Stromal cell of bone marrow (primary cell): ENCODE measurements around the gene XPR1.

Experiments used
- DNase-seq: peaks from one replicate; pipeline ENCODE4 v3.0.0-alpha.2; 2012; ENCODE audit warnings: low read depth

Gene XPR1

GRCh38 chr1:180916771-180917170 lies 284.9 kb downstream of the XPR1 start:
- DNase-seq, result no peak

- DNase-seq, result peak; percentile 50
Measured at GRCh38 chr1:180917306-180918065, 285.7 kb downstream of the XPR1 start.

GRCh38 chr1:180918519-180918918 lies 286.7 kb downstream of the XPR1 start:
- DNase-seq, result no peak

DNA sequence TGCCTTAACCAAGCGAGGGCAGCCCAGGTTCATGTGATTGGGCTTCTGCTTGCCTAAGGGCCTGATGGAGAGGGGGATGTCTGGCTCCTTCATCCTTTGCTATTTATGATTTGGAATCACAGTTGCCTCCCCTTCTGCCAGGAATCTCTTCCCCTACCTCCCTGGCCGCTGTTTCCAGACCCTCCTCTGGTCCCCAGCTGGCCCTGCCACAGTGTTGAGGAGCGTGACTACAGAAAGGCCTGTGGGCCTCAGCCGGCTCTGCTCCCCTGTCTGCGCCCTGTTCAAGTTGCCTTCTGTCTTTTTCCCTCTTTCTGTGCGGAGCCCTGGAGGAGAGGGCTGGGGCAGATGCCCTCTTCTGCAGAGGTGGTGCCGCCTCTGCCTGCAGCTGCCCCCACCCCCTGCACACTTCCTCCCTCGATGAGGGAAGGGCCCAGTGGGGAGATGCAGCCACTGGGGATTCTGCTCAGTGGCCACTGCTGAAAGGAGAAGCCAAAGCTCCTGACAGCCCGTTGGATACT lies 287.4 kb downstream of the XPR1 start:
- no peak for DNase-seq

GRCh38 chr1:180920193-180920592 lies 288.4 kb downstream of the XPR1 start:
- no peak for DNase-seq

DNA sequence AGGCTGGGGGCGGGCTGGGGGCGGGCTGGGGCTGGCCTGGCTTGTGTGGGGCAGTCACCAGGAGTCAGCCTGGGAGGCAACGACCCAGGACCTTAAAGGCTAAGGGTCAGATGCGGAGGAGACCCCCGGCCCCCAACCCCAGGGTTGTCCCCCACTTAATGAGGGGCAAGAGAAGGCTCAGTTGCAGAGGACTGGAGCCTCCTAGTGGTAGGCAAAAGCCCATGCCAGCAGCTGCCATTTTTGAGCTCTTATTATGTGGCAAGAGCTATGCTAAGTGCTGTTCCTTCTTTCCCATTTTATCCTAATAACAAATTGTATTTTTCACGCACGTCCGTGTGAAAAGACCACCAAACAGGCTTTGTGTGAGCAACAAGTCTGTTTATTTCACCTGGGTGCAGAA lies 288.9 kb downstream of the XPR1 start:
- DNase-seq, result no peak

GRCh38 chr1:180921386-180921785 lies 289.6 kb downstream of the XPR1 start:
- DNase-seq, result no peak

DNA sequence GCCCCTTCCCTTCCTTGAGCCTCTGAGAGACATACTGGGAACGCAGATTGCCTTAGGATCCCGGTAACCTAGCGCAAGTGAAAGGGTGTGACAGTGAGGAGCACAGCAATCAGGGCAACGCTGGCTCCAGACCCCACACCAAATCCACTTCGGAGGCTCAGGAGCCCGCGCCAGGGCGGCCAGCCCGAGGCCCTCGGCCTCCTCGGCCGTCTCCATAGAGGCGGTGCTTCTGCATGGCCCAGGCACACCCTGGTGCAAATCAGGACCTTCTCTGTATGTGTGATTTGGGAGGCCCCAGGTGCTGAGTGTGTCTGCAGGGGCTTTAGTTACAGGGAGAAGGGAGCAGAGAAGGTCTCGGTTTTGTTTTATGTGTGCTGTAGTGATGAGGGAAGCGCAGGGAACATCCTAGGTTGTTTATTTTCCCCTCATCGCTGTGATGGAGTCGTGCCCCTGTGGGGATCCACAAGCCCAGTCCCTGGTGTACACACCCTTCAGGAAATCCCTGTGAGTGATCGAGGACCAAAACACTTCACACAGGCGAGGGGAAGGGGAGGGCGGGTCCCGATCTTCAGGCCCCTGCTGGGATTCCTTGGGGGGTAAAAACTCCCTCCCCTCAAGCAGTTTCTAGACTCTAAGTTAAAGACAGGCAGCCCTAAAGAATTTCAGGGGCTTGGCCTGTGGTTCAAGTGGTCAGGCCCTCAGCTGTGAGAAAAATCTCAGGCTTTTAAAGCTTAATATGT lies 290.2 kb downstream of the XPR1 start:
- DNase-seq, result no peak

DNA sequence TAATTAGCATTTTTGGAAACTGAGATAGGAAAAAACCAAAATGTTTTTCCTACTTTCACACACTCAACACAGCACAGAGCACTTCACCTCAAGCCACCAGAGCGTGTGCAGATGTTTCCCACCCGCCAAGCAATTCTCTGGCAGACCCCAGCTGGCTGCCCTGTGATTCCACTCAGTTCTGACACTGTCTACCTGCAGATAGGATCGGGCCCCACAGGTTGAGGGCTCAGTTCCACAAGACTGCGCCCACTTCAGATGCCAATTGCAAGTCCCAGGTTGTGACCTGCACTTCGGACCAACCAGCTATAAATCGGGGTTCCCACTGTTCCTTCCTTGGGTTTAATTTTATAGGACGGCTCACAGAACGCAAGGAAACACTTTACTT lies 290.8 kb downstream of the XPR1 start:
- DNase-seq, result no peak

GRCh38 chr1:180923021-180923841 lies 291.4 kb downstream of the XPR1 start:
- no peak for DNase-seq

DNA sequence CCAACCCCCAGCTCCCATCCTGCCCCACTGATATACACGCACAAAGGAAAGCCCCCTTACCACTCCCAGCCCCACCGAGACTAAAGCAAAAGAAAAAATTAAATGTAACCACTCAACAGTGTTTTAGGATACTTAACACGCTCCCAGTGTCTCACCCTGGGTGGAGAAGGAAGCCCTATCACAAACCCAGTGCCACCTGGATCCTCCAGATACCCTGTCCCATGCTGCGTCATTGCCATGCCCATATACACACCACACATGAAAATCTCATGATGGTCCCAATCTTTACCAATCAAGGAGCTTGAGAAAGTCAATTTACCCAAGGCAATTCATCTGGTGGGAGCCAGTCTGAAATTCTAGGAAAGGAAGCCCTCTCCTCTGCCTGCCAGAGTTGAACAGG lies 292.1 kb downstream of the XPR1 start:
- no peak for DNase-seq

DNA sequence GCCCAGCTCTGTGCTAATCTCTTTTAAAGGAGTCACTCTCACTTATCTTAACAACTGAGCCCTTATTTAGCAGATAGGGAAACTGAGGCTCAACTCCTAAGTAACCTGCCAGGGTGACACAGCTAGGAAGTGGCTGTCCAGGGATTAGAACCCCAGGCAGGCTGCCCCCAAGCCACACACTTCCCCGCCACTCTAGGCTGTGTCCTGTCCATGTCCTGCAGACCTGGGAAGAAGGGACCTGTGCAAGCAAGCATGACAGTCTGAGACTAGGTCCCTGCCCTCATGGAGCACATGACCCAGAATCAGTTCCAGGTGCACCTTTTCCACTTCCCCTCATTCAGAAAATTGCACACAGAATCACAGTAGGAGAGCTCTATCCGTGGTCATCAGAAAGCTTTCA lies 293.1 kb downstream of the XPR1 start:
- no peak for DNase-seq

- no peak for DNase-seq
Measured at GRCh38 chr1:180925471-180926051, 293.7 kb downstream of the XPR1 start.

DNA sequence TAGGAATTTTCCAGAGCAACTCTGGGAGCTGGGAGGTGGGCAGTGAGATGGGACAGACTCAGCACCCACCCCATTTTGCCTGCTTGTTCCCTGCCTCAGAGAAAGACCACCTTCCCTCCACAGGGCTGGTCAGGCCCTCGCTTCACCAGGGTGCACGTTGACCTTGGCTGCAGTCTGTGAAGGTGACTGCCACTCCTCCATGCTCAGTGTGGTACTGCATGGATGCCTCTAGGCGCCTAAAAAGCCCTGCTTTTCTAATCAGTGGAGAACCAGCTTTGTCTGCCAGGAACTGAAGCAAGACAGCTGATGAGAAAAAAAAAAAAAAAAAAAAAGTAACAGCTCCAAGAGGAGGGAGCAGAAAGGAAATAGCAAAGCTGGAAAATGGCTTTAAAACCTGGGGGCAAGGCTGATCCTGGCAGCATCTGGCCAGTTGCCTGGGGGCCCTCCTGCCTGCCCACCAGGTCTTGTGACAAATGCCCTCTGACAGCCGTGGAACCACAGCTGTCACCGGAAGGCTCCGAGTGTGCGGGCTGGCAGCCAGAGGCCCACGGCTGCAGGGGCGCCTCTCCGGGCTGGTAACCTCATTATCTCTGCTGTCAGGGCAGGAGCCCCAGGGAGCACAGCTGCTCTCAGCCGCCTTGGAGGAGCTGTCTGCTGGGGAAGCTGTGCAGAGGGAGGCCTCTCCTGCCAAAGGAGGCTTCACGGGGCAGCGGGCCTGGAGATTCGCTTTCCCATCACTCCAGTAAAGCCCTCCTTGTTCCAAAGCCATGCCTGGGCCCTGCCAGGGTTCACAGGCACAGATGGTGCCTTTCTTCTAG lies 294.6 kb downstream of the XPR1 start:
- no peak for DNase-seq

GRCh38 chr1:180927348-180927747 lies 295.5 kb downstream of the XPR1 start:
- no peak for DNase-seq

- DNase-seq, result no peak
Measured at GRCh38 chr1:180927841-180928240, 296.0 kb downstream of the XPR1 start.

DNA sequence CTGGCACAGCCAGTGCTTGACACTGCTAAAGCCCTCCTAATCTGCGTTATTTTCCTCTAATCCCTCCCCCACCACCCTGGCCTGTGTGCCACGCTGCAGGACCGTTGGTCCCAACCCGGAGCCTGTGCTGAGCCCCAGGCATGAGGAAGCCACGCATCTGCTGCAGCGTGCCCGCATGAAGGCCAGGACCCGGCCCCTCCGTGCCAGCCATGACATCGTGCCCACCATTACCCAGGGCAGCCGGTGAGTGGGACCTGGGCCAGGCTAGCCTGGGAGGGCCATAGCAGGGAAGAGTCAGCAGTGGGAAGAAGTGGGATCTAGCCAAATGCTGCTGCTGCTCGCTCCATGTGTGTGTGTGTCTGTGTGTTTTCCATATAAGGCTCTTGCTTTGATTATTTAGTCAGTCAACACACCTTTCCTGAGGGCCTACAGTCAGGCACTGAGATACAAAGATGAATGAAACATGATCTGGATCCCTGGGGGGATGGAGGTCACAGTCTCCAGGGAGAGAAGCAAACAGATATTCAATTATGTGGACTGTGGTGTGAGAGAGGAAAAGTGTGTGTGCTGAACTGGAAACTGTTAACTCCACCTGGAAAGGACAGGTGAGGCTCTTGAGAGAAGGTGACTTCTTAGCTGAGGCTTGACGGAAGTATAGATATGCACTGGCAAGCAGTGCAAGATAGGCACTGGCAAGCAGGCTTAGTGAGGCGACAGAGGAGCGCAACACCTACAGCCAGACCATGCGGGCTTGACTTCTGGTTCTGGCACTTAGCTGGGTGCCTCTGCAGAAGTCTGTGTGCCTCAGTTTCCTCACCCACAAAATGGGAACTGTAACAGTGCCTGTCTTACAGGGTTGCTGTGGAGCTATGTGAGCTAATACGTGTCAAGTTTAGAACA lies 296.8 kb downstream of the XPR1 start:
- DNase-seq, result no peak

GRCh38 chr1:180929389-180929788 lies 297.6 kb downstream of the XPR1 start:
- DNase-seq, result no peak

DNA sequence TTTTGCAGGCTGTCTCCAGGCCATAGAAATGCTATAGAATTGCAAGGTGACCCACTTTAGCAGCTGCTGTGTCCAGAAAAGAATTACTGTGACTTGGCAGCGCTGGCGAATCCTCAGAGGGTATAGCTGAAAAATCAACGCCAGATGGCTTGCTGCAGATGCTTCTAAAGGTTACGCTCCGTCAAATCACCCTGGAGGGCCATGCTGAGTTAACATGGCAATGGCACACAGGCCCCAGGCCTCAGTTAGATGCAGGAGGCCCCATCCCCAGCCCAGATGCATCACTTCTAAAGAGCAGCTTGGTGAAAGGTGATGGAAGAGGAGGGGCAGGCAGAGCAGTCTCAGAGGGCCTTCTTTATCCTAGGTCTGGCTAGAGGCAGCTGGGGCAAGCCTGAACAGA lies 298.9 kb downstream of the XPR1 start:
- DNase-seq, result no peak

DNA sequence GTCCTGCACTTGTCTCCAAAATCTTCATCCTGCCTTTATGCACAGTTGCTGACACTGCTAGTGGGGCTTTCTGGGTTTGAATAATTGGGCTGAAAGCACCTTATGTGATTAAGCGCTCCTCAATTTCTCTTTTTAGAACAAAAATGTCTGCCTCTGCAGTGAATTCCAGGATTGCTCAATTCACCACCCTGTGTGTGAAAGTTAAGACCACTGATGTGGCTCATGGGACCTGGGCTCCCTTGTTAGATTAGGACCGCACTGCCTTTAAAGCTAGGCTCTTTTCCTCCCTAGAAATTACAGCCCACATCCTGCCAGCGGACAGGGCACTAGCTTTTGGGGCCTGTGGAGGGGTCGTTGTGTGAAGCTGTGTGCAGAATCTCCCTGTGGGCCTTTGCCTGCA lies 299.7 kb downstream of the XPR1 start:
- no peak for DNase-seq
